Measurements from ENCODE around the gene PRR23E. TPM values are rescaled to one million over a fixed set of nuclear protein-coding genes. Genes with fewer than 3 reads are reported as not detected.
A peak's percentile ranks its signal among the peaks of the same experiment; 100 is the strongest.

PRR23E gene
- total RNA-seq, 2 experiments from 2014 or later = not detected

- Histone ChIP-seq H4K20me1 (ENCODE audit: insufficient read depth, low read length) (no peaks in the 10 kb centered on the region), H3K27ac (ENCODE audit: low read depth, low read length, poor library complexity, severe bottlenecking) (no peak overlapping the region), H3K4me1 (ENCODE audit: insufficient read depth, low read length, poor library complexity, severe bottlenecking) (no peaks in the 10 kb centered on the region), H3K4me2 (ENCODE audit: low read length) (no peak overlapping the region), H3K4me3 (ENCODE audit: low read depth, low read length, poor library complexity, severe bottlenecking) (no peak overlapping the region), H2AFZ (ENCODE audit: low read length) (no peak overlapping the region), H3K9me2 (ENCODE audit: insufficient read depth, low read length) (no peaks in the 10 kb centered on the region), H3K9me3 (ENCODE audit: low read length) (no peaks in the 10 kb centered on the region), H3K79me2 (ENCODE audit: insufficient read depth, low read depth, low read length) (no peaks in the 10 kb centered on the region), H3K36me3 (ENCODE audit: insufficient read depth, low read length) (no peaks in the 10 kb centered on the region)
- no peak for DNase-seq (ENCODE audit: low spot score)
- ChIA-PET POLR2A (no interaction called here), CTCF (ENCODE audit: unreplicated experiment) (no interaction called here)
- intact Hi-C loops (cut with micrococcal nuclease; ENCODE audit: unreplicated experiment) = no loop called here
- TF ChIP-seq CTCF (conservative IDR thresholded peaks at IDR 0.05; ENCODE audit: low read length) (no peak), EZH2phosphoT487 (IDR thresholded peaks at IDR 0.05; ENCODE audit: borderline replicate concordance, low read depth, low read length) (no peak)
- BruUV-seq (replicated peaks) = no TSS peak
These were observed 35.9 kb downstream of the PRR23E start for GRCh38 chr3:127228866-127229265.

- Histone ChIP-seq H3K9me3 (ENCODE audit: low read length) (no peaks in the 10 kb centered on the region), H2AFZ (ENCODE audit: low read length) (no peak overlapping the region), H3K4me3 (ENCODE audit: low read depth, low read length, poor library complexity, severe bottlenecking) (no peak overlapping the region), H4K20me1 (ENCODE audit: insufficient read depth, low read length) (no peaks in the 10 kb centered on the region), H3K4me2 (ENCODE audit: low read length) (no peak overlapping the region), H3K27ac (ENCODE audit: low read depth, low read length, poor library complexity, severe bottlenecking) (no peak overlapping the region), H3K36me3 (ENCODE audit: insufficient read depth, low read length) (no peaks in the 10 kb centered on the region), H3K79me2 (ENCODE audit: insufficient read depth, low read depth, low read length) (no peaks in the 10 kb centered on the region), H3K4me1 (ENCODE audit: insufficient read depth, low read length, poor library complexity, severe bottlenecking) (no peaks in the 10 kb centered on the region), H3K9me2 (ENCODE audit: insufficient read depth, low read length) (no peaks in the 10 kb centered on the region)
- peak; percentile 7 for DNase-seq (ENCODE audit: low spot score)
- POLR2A ChIA-PET = no interaction called here
- no TSS peak for BruUV-seq (replicated peaks)
- CTCF ChIA-PET (ENCODE audit: unreplicated experiment) = no interaction called here
- intact Hi-C loops (cut with micrococcal nuclease; ENCODE audit: unreplicated experiment) = no loop called here
- TF ChIP-seq EZH2phosphoT487 (IDR thresholded peaks at IDR 0.05; ENCODE audit: borderline replicate concordance, low read depth, low read length) (no peak), CTCF (conservative IDR thresholded peaks at IDR 0.05; ENCODE audit: low read length) (no peak)
These were observed 40.4 kb downstream of the PRR23E start for GRCh38 chr3:127233371-127233770.

- Histone ChIP-seq H3K79me2 (ENCODE audit: insufficient read depth, low read depth, low read length) (no peaks in the 10 kb centered on the region), H3K27ac (ENCODE audit: low read depth, low read length, poor library complexity, severe bottlenecking) (no peak overlapping the region), H3K9me3 (ENCODE audit: low read length) (no peaks in the 10 kb centered on the region), H4K20me1 (ENCODE audit: insufficient read depth, low read length) (no peaks in the 10 kb centered on the region), H3K36me3 (ENCODE audit: insufficient read depth, low read length) (no peaks in the 10 kb centered on the region), H3K9me2 (ENCODE audit: insufficient read depth, low read length) (no peaks in the 10 kb centered on the region), H3K4me3 (ENCODE audit: low read depth, low read length, poor library complexity, severe bottlenecking) (no peak overlapping the region), H2AFZ (ENCODE audit: low read length) (no peak overlapping the region), H3K4me1 (ENCODE audit: insufficient read depth, low read length, poor library complexity, severe bottlenecking) (no peaks in the 10 kb centered on the region), H3K4me2 (ENCODE audit: low read length) (no peak overlapping the region)
- ChIA-PET POLR2A (no interaction called here), CTCF (ENCODE audit: unreplicated experiment) (no interaction called here)
- TF ChIP-seq EZH2phosphoT487 (IDR thresholded peaks at IDR 0.05; ENCODE audit: borderline replicate concordance, low read depth, low read length) (no peak), CTCF (conservative IDR thresholded peaks at IDR 0.05; ENCODE audit: low read length) (no peak)
- intact Hi-C loops (cut with micrococcal nuclease; ENCODE audit: unreplicated experiment) = no loop called here
- no peak for DNase-seq (ENCODE audit: low spot score)
- BruUV-seq (replicated peaks) = no TSS peak
These were observed 41.8 kb downstream of the PRR23E start for GRCh38 chr3:127234778-127235177.
